Sigmoid colon (tissue), 4 donors: ENCODE data around the gene ITPK1.

Experiments
- CTCF ChIP-seq, 4 experiments: fragments of 450-650 bp in 3 of 4; fragments of 200-600 bp in 1 of 4; IDR thresholded peaks; one replicate each; pipeline ENCODE4 v1.5.1; 2016 to 2019; ENCODE audit warnings: antibody characterized with exemption in 4 of 4, mild to moderate bottlenecking in 3 of 4, moderate library complexity in 2 of 4
- EP300 ChIP-seq, 4 donors: sonication (generic); formaldehyde crosslinking; IDR thresholded peaks; one replicate each; pipeline ENCODE4 v1.6.1; 2017; ENCODE audit warnings: antibody characterized with exemption in 4 of 4

GRCh38 chr14:93114068-93114710 lies 1.5 kb downstream of the ITPK1 start:
- TF ChIP-seq CTCF (IDR thresholded peaks at IDR 0.05) (no peak), EP300 (IDR thresholded peaks at IDR 0.05) (no peak)
